Erythroblast (primary cell): ENCODE data around the gene REELD1.

Source experiments
- DNase-seq, 2 experiments: peaks; one replicate each; lab custom pipeline; 2025; lab: John Stamatoyannopoulos, UW
- GATA1 ChIP-seq: IDR thresholded peaks from 2 replicates; pipeline ENCODE4 v1.6.1; 2011; ENCODE audit warnings: low read depth, mild to moderate bottlenecking, control low read depth, low read length, moderate library complexity
- POLR2A ChIP-seq: IDR thresholded peaks from 2 replicates; pipeline ENCODE4 v1.6.1; 2011; ENCODE audit warnings: mild to moderate bottlenecking, low read length

The REELD1 gene

DNA sequence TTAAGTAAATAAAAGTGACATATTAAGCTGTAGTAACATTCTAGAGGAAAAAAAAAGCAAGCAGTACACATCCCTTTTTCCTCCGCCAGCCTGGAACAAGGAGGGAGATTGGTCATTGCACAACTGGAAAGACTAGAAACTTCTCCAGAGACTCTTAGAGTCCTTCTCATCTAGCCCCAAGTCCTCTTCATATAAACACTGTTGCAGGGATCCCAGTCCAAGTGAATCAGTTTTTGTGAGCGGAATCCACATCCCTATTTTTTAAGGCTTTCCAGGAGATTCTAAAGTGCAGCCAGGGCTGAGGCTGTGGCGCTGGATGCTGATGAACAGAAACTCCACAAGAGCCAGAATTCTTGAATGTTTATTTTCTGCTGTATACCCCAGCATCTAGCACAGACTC is 23.8 kb downstream of the REELD1 start:
- TF ChIP-seq GATA1 (no peak), POLR2A (no peak)
- no peak for DNase-seq

DNA sequence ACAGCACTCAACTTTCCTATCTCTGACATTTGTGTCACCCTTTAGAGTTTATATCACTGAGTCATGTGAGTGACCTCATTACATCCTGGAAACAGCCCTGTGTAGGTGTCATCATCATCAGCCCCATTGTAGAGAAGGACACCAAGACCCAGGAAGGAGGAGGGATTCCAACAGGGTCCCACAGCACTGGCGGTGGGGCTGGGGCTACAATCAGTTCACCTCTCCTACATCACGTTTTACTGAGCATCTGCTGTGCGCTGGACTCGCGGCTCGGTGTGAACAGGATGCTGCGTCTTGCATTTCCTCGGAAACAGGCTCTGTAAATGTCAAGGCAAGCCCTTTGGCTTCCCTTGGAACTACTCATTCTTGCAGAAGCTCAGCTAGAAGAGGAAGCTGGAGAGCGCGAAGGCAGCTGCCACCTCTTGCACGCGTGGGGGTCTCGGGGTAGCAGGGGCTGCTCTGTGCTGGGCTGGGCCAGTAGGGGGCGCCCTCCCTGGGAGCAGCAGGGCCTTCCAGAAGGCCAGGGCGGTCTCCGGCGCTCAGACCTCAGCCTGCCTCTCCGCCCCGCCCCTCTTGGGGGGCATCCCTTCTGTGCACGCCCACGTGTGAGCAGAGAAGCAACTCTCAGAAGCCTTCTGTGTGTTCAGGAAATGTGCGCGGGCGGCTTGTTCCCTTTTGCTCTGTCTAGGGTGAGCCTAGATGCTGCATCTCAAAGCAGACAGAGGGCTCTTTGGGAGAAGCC is 29.0 kb downstream of the REELD1 start:
- TF ChIP-seq GATA1 = no peak
- no peak for TF ChIP-seq POLR2A

DNA sequence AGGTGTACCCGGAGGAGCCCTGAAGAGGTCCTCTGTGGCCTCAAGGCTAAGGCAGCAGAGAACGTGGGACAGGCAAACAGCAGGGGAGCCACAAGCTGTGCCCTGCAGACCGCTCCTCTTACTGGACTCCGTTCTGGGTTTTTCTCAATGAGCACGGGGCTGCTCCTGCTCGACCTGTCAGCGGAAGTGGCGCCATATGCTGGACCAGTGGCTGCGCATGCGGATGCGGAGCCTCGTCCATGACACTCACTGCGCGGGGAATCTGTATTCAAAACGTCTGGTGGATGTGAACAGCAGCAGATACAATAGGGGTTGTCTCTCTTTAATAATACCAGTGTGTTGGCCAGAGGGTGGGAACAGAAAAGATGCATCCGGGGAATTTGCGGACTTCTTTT is 29.5 kb downstream of the REELD1 start:
- no peak for DNase-seq
- no peak for TF ChIP-seq POLR2A
- TF ChIP-seq GATA1 = no peak

More for the DNA sequence above, 29.0 kb downstream of the REELD1 start:
- peak; percentile 17 to 48 for DNase-seq

DNA sequence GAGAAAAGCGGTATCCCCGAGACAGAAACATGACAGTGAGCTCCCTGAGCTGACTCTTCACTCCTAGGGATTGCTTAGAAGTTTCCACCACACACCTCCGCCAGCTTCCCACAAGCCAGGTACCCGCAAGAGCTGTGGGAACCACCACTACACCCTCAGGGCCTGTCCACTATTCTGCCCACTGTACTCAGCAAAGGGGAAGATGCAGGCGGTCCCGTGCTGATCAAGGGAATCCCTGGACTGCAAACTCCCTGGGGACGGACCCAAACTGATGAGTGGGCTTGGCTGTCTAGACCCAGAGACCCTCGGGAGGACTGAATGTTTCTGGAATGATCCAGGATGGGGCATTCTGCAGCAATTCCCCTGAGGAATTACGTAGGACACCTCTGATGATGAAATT is 30.2 kb downstream of the REELD1 start:
- no peak for DNase-seq
- TF ChIP-seq GATA1 (no peak), POLR2A (no peak)

DNA sequence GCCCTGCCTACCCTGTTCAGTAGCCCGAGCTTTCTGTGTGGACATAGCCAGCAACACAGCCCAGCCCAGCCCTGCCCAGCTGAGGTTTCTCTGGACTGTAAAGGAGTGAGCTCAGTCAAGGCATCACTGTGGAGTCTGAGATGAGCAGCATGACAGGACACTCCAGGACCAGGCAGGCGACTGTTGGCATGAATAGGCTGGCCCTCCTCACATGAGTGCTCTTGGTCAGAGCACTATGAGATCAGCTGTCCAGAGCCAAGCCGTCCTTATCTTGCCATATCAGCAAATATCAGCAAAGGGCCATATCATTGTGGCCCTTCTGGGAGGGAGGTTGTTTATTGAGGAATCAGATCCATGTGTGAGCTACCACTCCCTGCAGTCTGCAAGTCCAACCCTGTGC is 30.9 kb downstream of the REELD1 start:
- peak; percentile 6 to 60 for DNase-seq
- TF ChIP-seq GATA1 (no peak), POLR2A (no peak)

DNA sequence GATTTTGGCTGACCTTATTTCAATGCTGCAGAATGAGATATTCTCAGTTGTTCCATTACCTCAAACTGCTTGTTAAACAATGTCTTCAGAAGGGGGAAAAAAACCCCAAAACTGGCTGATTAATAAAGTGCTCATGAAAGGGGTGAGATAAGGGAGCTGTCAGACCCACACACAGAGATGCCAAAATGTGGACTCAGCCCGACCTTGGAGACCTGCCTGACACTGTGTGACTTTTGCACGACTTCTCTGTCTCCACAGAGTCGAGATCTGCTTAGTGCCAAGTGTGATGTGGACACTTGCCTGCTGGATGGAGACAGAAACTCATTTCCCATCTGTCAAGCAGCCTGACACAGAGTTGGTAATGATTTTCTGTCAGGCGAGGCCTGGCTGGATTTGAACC is 31.5 kb downstream of the REELD1 start:
- TF ChIP-seq GATA1 (no peak), POLR2A (no peak)

DNA sequence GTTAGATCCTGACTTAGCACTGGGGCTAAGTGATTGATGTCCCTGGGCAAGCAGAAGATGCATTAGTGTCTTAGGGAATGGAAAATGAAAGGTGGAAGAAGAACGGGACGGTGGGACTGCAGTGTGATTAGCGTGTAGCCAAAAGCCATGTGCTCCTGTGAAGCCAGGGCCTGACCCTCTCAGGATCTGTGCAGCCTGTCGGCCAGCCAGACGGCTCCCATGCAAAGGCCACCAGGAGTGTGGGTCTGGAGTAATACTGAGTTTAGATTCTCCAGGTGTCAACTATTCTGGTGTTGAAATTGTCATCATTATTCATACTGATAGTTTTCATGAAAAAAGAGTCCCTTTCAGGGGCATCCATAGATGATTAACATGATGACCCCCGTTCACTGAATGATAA is 32.0 kb downstream of the REELD1 start:
- TF ChIP-seq GATA1 (no peak), POLR2A (no peak)
- no peak for DNase-seq

More for the DNA sequence above, 31.5 kb downstream of the REELD1 start:
- DNase-seq = no peak

DNA sequence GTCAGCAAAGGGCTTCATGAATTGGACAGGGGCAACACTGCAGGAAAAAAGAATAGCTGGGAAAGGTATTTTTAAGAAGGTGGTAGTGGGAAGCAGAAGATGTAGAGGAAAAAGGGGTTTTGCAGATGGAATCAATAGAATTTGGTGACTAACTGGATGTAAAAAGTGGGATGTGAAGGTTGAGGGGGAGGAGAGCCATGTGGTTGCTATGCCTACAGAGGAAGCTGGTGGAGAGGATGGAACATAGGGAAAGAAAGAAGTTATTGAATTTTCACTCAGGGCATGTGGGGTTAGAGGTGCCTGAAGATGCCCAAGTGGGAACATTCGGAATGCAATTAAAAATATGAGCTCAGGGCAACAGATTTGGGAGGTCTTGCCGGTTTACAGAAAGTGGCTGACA is 33.0 kb downstream of the REELD1 start:
- TF ChIP-seq GATA1 (no peak), POLR2A (no peak)
- DNase-seq = no peak

DNA sequence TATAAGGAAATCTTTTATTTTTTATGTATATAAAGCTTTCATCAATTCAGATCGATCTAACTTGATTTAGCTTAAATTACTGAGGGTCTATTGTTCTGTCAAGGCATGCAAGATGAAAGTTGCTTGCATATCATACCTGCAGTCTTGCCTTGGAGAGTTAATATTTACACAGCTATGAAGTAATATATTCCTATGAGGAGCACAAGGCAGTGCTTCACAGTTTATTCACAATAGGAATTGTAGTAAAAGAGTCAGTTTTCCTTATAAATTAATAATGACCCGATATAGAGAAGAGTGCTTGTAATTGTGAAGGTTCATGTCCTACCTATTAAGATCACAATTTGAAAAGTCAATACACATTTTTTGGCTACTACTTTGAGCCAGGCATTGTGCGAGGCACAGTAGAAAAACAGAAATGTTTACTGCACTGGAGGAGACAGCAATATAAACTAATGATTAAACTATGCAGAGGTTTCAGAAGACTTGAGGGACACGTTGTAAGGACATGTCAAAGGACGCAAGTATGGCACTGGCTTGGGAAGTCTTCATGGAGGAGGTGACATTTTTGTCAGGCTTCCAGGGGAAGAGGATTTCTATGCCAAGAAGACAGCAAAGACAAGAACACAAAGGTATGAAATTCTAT is 38.8 kb downstream of the REELD1 start:
- no peak for DNase-seq

DNA sequence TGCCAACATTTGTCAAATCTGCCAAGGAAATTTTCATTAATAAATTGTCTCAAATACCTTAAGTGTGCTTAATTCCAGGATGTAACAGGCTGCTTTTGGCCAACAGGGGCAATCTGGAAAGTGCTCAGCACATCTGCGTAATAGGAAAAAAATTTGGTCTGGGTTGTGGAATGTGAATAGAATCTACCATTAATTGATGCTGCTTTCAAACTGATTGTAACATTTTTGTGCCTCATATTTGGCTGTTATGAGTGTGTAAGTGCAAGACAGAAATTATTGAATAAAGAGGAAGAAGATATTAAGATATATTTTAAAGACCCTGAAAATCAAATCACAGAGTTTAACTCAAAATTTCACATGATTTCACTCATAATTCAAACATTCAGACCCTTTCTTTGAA is 41.1 kb downstream of the REELD1 start:
- no peak for DNase-seq
- TF ChIP-seq GATA1 (no peak), POLR2A (no peak)

More for the DNA sequence above, 38.8 kb downstream of the REELD1 start:
- TF ChIP-seq GATA1 (no peak), POLR2A (no peak)

DNA sequence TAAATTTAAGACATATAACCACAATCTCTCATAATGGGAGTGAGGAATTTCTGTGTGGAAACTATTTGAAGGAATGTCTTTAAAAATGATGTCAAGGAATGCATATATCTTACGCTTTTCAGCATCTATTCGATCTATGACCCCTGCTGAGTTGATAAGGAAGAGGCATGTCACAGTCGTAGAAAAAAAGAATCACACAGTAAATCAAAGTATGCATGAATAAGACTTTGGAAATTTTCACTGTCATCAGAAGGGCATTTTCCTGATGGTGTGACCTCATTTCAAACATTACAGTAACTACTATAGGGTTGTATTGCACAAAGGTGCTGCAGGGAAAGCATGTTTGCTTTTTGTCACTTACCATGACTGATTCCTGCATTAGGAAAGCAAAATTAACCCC is 41.5 kb downstream of the REELD1 start:
- TF ChIP-seq GATA1 (no peak), POLR2A (no peak)
- no peak for DNase-seq

DNA sequence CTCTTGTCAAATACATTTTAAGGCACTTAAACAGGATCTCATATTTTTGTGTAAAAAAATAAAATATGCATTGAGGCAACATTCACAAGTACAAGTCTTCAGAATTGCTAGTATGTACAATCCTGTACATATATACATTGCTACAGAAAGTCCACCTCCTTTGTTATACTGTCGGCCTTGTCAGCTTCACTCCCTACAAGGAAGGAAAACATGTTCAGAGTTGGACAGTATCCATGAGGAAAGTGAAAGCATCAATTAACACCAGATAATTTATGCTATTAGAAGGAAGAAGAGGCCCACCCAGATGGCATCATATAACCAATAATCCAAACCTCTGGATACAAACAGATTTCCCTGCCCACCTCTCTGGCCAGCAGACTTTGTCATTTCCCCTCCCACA is 42.0 kb downstream of the REELD1 start:
- no peak for DNase-seq
- TF ChIP-seq POLR2A (no peak), GATA1 (no peak)

DNA sequence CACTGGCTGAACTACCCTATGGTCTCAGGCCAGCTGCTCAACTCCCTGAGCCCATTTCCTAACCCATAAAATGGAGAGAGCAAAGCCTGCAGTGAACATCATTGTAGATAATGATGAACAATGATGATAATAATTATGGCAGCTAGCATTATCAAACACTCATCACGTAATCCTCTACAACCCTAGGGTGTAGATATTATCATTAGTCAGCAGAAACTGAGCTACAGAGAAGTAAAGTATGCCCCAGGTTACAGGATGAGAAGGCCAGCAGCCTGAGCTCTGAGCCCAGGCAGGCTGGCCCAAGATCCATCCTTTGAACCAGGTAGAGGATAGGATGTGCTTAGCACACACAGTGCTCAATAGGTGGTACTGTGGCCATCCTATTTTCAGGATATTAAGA is 43.2 kb downstream of the REELD1 start:
- DNase-seq = no peak

DNA sequence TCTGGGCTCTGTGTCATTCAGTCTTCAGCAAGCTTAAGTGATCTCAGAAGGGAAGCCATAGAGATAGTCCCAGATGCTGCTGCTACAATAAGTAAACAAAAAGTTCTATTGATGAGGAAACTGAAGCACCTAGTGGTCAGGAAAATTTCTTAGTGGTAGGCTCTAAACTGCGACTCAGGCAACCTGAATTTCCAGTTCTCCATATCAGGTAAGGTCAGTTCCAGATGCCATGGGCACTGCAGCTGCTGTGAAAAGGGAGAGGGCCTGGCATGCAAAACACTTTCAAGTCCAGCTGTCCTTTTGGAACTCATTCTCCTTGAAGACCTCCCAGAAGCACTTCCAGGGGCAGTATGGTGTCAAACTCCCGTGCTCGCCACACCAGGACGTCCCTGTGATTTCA is 46.2 kb downstream of the REELD1 start:
- no peak for TF ChIP-seq POLR2A
- no peak for TF ChIP-seq GATA1
- DNase-seq = no peak

More for the DNA sequence above, 43.2 kb downstream of the REELD1 start:
- TF ChIP-seq POLR2A = no peak
- no peak for TF ChIP-seq GATA1

DNA sequence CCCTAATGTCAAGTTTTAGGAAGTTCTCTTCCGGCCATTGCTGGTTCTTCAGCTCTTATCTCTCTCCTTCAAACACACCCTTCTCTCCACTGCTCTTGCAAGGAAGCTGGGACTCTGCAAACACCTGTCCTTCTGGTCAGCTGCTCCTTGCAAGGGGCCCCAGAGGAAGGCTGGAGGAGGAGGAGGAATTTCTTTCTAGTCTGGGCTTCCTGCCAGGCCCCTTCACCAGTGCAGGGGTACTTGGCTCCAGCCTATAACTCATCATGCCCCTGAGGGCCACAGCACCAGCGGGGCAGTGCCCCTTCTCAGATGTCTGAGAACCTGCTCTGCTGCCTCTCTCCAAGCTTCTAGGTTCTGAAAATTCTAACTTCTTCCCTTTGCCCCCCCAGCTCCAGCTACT is 46.7 kb downstream of the REELD1 start:
- no peak for DNase-seq
- no peak for TF ChIP-seq GATA1
- TF ChIP-seq POLR2A = no peak

DNA sequence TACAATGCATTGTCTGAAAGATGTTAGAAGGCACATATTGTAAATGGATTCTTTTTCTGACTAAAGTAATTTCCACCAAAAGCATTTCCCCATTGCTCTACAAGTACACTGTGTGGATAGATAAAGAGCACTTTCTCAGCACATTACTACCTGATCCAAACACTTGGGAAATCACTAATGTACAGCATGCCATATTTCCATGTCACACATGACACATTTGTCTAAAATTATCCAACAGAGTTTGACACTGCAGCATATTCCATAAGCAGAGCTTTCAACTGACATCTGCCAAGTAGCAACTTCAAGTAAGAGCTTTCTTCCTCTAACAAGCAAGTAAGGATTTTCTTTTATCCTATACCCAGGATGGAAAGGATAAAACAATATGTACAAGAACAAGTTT is 49.5 kb downstream of the REELD1 start:
- no peak for DNase-seq
- TF ChIP-seq POLR2A (no peak), GATA1 (no peak)
